GM18499 (cell line): Measurements from ENCODE around the gene FRAT2.

Experiments
- ATAC-seq: cut with Tn5 transposase; IDR thresholded peaks from one replicate; pipeline ENCODE4 v1.9.1; 2021; ENCODE audit warnings: moderate number of reproducible peaks; ENCODE audit not compliant: insufficient read depth, unreplicated experiment

FRAT2 gene

GRCh38 chr10:97328646-97329453, 5.7 kb downstream of the FRAT2 start:
- ATAC-seq: no peak

- ATAC-seq: no peak
Observed at GRCh38 chr10:97327348-97328294, 6.9 kb downstream of the FRAT2 start.

- ATAC-seq: no peak
Observed at GRCh38 chr10:97325754-97326153, 8.8 kb downstream of the FRAT2 start.

DNA sequence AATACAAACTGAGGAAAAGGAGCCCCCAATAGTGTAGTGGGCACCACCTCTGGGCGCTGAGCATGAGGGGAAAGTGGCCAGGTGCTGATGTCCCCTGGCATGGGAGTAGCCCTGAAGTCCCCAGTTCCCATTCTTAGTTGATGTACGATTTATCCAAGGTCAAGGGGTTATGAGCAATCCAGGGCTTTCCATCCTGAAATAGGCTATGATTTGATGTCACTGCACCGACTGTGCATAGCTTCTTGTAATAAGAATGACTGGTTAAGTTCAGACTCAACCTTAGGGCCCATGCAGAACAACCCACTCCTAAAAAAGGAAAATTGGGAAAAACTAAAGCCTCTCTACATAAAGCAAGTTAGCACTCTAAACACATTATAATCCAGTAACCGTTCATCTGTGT, 11.0 kb downstream of the FRAT2 start:
- no peak for ATAC-seq

DNA sequence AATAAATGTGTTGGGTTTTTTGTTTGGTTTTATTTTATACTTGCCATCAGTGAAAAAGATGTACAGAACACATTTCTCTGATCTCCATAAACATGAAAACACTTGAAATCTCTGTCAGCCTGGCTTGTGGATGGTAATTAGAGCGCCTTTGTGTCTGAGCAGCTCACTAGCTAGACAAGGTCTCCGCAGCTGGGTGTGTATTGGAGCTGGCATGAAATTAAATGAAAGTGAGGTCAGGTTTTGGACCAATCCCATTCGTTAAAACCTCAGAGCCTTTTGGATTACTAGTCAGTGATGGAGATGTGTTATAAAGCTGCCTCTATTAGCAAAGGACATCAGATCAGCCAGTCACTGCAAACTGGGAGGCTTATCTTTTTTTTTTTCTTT, 12.7 kb downstream of the FRAT2 start:
- ATAC-seq: no peak

GRCh38 chr10:97321032-97321803, 13.3 kb downstream of the FRAT2 start:
- ATAC-seq: no peak

DNA sequence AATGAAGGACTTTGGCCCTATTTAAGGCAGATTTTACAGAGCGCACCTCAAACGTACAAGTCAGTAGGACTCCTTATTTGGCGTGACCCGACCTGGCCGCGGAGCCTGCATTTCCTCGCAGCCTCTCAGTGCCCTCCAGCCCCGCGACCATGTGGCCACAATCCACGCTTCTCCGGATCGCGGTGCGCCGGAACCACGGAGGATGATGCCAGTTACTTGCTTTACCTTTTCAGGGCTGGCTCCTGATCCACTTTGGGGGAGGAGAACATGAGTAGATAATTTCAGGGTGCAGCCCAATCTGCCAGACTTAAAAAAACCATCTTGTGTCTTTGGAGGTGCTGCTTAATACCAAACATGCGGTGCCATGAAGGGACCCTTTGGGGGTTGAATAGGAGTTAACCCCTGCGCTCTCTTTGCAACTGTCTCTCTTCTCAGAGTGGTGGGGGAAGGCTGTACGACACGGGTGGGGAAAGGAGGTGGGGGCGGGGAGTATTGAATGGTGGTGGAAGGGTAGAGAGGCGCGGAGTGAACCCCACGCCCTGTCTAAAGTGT, 14.0 kb downstream of the FRAT2 start:
- ATAC-seq: no peak

GRCh38 chr10:97319671-97320479, 14.7 kb downstream of the FRAT2 start:
- ATAC-seq: peak; percentile 5

DNA sequence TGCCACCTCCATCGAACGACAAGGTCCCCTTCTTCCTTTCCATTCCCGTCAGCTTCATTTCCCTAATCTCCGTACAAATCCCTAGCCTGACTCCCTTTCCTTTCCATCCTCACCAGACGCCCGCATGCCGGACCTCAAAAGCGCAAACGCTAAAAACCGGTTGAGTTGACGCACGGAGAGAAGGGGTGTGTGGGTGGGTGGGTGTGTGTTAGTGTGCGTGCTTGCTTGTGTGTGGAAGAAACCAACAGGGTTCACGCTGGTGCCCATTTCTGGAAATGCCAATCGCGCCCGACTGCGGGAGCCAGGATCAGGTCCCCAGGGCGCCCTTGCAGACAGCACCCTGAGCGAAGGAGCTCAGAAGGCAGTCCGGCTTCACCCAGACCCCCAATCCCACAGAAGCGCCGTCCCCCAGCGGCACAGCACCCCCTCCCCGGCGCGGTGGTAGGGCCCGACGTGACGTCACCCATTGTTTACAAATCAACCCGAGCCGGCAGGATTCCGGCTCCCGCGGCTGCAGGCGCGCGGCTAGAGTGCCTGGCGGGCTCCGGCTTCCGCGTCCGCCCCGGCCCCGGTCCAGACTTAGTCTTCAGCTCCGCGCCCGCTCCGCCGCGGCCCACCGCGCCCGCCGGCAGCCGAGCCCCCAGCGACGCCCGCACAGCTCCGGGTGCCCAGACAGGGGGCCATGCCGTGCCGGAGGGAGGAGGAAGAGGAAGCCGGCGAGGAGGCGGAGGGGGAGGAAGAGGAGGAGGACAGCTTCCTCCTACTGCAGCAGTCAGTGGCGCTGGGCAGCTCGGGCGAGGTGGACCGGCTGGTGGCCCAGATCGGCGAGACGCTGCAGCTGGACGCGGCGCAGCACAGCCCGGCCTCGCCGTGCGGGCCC, 15.5 kb downstream of the FRAT2 start, which contains the start of gene FRAT1:
Gene FRAT1, plus strand, starts transcription at position 500 of the 880 bp plus-strand sequence. Its CDS starts 183 bp downstream, at position 683.
- ATAC-seq: peak; percentile 69

GRCh38 chr10:97314671-97315070, 19.9 kb downstream of the FRAT2 start:
- no peak for ATAC-seq

- ATAC-seq: no peak
Observed at GRCh38 chr10:97312897-97313296, 21.6 kb downstream of the FRAT2 start.

GRCh38 chr10:97311111-97311626, 23.4 kb downstream of the FRAT2 start:
- ATAC-seq: no peak

DNA sequence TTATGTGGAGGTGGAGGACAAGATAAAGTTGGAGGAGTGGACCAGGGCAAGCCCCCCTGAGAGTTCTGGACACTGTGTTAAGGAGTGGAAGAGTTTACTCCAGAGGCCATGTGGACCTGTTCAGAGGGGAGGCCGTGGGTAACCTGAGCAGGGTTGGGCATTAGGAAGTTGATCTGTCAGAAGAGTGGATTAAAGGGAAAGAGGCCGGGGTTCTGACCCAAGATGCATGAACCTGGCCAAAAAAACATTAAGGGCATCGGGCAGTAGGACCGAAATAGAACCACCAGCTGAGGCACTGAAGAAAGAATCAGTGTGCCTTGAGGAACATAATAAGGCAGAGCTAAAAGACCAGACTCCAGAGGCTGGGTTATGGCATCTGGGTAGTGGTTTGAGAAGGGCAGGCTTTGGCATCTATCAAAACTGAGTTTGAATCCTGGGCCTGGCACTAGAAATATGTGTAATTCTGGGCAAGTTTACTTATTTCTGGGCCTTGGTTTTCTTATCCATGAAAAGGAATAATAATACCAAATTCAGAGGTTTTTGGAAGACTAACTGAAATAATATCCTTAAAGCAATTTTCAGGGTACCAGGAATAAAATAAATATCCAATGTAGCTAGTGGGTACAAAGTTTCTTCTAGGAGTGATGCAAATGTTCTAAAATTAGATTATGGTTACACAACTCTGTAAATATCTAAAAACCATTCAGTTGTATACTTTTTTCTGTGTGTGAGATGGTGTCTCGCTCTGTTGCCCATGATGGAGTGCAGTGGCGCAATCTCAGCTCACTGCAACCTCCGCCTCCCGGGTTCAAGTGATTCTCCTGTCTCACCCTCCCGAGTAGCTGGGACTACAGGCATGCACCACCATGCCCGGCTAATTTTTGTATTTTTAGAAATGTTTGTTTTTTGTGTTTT, 26.4 kb downstream of the FRAT2 start:
- no peak for ATAC-seq

GRCh38 chr10:97307441-97307840, 27.1 kb downstream of the FRAT2 start:
- no peak for ATAC-seq

- ATAC-seq: no peak
Observed at GRCh38 chr10:97302088-97302791, 32.3 kb downstream of the FRAT2 start.

GRCh38 chr10:97300980-97301379, 33.5 kb downstream of the FRAT2 start:
- ATAC-seq: no peak

- no peak for ATAC-seq
Observed at GRCh38 chr10:97298223-97298571, 36.3 kb downstream of the FRAT2 start.
